Epithelial cell of proximal tubule (primary cell): ENCODE measurements around the gene LPCAT1. TPM values are rescaled to one million over a fixed set of nuclear protein-coding genes. Genes with fewer than 3 reads are reported as not detected.
"Not testable (repeated sequence)": the region's sequence is repeated elsewhere in the genome, so short reads cannot be mapped to it uniquely, and the experiment has no call there.

Experiments used
- DNase-seq: peaks from one replicate; pipeline ENCODE4 v3.0.0-alpha.2; 2011; ENCODE audit warnings: low read depth
- H3K4me3 ChIP-seq: 2 replicates; pipeline ENCODE4 v1.5.1; 2011; ENCODE audit warnings: low read depth, mild to moderate bottlenecking, low read length
- CTCF ChIP-seq: conservative IDR thresholded peaks from 2 replicates; pipeline ENCODE4 v1.5.1; 2012; ENCODE audit warnings: low read depth, mild to moderate bottlenecking, low read length
- total RNA-seq: library from RNA; depleted of rRNA; stranded (reverse); fragments of >200 nt; gene quantifications from 2 replicates; pipeline ENCODE4 v1.2.3, GENCODE V29; 2015

Gene LPCAT1
- total RNA-seq, 1 donor from 2014 or later, result 105 TPM

- DNase-seq, result peak; percentile 86
- H3K4me3 ChIP-seq, result no peak overlapping the region
- TF ChIP-seq CTCF, result no peak
Measured at GRCh38 chr5:1516615-1517601, 6.9 kb downstream of the LPCAT1 start.

GRCh38 chr5:1515921-1516571 lies 7.7 kb downstream of the LPCAT1 start:
- no peak overlapping the region for H3K4me3 ChIP-seq
- TF ChIP-seq CTCF, result no peak
- peak; percentile 84 for DNase-seq

GRCh38 chr5:1515311-1515920 lies 8.3 kb downstream of the LPCAT1 start:
- TF ChIP-seq CTCF, result no peak
- DNase-seq, result no peak
- no peak overlapping the region for H3K4me3 ChIP-seq

GRCh38 chr5:1514819-1515310 lies 8.9 kb downstream of the LPCAT1 start:
- not testable (repeated sequence) for DNase-seq, H3K4me3 ChIP-seq

GRCh38 chr5:1514027-1514818 lies 9.5 kb downstream of the LPCAT1 start:
- no peak overlapping the region for H3K4me3 ChIP-seq
- no peak for DNase-seq
- TF ChIP-seq CTCF, result no peak

- no peak for DNase-seq
- H3K4me3 ChIP-seq, result no peak overlapping the region
- TF ChIP-seq CTCF, result no peak
Measured at GRCh38 chr5:1513326-1514026, 10.3 kb downstream of the LPCAT1 start.
